ENCODE results near the gene ALMS1.
"Not testable (repeated sequence)": the region's sequence is repeated elsewhere in the genome, so short reads cannot be mapped to it uniquely, and the experiment has no call there.

ALMS1 gene

DNA sequence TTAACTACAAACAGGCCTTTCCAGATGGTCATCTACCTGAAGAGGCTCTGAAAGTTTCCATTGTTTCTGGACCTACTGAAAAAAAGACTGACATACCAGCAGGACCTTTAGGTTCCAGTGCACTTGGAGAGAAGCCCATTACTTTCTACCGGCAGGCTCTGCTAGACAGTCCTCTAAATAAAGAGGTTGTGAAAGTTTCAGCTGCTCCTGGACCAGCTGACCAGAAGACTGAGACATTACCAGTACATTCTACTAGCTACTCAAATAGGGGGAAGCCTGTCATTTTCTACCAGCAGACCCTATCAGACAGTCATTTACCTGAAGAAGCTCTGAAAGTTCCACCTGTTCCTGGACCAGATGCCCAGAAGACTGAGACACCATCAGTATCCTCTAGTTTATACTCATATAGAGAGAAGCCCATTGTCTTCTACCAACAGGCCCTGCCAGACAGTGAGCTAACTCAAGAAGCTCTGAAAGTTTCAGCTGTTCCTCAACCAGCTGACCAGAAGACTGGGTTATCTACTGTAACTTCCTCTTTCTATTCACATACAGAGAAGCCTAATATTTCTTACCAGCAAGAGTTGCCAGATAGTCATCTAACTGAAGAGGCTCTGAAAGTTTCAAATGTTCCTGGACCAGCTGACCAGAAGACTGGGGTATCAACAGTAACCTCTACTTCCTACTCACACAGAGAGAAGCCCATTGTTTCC is 65.8 kb downstream of the ALMS1 start:
- no peak for DNase-seq (ENCODE audit: low spot score)
- H3K4me3 ChIP-seq = no peak overlapping the region
- no peak overlapping the region for H3K27ac ChIP-seq
- TF ChIP-seq, protein P1, sequence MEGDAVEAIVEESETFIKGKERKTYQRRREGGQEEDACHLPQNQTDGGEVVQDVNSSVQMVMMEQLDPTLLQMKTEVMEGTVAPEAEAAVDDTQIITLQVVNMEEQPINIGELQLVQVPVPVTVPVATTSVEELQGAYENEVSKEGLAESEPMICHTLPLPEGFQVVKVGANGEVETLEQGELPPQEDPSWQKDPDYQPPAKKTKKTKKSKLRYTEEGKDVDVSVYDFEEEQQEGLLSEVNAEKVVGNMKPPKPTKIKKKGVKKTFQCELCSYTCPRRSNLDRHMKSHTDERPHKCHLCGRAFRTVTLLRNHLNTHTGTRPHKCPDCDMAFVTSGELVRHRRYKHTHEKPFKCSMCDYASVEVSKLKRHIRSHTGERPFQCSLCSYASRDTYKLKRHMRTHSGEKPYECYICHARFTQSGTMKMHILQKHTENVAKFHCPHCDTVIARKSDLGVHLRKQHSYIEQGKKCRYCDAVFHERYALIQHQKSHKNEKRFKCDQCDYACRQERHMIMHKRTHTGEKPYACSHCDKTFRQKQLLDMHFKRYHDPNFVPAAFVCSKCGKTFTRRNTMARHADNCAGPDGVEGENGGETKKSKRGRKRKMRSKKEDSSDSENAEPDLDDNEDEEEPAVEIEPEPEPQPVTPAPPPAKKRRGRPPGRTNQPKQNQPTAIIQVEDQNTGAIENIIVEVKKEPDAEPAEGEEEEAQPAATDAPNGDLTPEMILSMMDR (IDR thresholded peaks at IDR 0.05) = no peak

DNA sequence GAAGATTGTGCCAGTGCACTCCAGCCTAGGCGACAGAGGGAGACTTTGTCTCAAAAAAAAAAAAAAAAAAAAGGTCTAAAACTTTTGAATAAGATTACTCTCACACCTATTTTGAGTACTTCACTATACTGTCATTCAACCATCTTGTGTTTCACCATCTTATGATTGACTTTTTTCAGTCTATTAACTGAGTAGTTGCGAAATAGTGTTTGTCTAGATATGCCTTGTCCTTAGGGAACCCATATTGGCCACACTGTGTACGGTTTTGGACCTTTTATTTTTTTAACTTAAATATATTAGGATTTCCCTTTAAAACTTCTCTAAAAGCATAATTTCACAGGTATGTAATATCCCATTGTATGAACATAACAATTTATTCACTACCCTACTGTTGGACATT is 72.3 kb downstream of the ALMS1 start:
- DNase-seq (ENCODE audit: low spot score) = no peak
- Histone ChIP-seq H3K27ac (no peak overlapping the region), H3K4me3 (no peak overlapping the region)
- TF ChIP-seq, protein P1 (IDR thresholded peaks at IDR 0.05) = no peak

DNA sequence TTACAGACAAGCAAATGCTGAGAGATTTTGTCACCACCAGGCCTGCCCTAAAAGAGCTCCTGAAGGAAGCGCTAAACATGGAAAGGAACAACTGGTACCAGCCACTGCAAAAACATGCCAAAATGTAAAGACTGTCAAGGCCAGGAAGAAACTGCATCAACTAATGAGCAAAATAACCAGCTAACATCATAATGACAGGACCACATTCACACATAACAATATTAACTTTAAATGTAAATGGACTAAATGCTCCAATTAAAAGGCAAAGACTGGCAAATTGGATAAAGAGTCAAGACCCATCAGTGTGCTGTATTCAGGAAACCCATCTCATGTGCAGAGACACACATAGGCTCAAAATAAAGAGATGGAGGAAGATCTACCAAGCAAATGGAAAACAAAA is 76.8 kb downstream of the ALMS1 start:
- DNase-seq (ENCODE audit: low spot score); H3K4me3 ChIP-seq; H3K27ac ChIP-seq: not testable (repeated sequence)

DNA sequence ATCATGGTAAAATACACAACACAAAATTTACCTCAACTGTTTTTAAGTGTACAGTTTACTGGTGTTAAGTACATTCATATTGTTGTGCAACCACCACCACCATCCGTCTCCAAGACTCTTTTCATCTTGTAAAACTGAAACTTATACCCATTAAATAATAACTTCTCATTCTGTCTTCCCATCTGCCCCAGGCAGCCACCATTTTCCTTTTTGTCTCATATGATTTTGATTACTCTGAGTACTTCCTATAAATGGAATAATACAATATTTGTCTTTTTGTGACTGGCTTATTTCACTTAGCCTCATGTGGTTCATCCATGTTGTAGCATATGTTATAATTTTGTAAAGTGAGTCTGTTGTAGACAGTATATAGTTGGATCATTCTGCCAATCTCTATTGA is 82.7 kb downstream of the ALMS1 start:
- no peak for DNase-seq (ENCODE audit: low spot score)
- TF ChIP-seq, protein P1 (IDR thresholded peaks at IDR 0.05) = no peak
- Histone ChIP-seq H3K4me3 (no peak overlapping the region), H3K27ac (no peak overlapping the region)

DNA sequence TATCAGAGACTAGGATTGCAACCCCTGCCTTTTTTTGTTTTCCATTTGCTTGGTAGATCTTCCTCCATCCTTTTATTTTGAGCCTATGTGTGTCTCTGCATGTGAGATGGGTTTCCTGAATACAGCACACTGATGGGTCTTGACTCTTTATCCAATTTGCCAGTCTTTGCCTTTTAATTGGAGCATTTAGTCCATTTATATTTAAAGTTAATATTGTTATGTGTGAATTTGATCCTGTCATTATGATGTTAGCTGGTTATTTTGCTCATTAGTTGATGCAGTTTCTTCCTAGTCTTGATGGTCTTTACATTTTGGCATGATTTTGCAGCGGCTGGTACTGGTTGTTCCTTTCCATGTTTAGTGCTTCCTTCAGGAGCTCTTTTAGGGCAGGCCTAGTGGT is 98.2 kb downstream of the ALMS1 start:
- DNase-seq (ENCODE audit: low spot score); H3K27ac ChIP-seq; H3K4me3 ChIP-seq: not testable (repeated sequence)

DNA sequence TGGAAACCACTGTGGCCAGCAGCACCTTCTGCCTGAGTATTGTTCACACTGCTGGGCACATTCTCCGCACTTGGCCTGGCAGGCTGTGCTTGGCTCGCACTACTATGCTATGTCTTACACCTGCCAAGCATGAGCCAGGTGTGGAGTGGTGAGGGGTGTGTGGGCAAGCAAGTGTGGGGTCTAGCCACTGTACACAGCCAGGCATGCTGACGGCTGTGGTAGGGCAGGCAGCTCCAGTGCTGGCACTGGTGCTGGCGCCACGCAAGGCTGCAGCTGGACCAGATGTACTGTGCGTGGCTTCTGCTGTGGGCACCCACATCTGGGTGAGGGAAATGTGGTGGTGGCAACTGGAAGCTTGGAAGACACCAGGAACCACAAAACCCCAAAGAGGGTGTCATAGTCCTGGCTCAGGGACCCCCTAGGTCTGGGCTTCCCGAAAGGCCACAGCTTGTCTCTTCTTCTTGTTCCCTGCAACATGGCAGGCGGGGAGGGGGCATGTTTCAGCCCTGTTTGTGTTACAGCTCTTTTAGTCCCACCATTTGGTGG is 101.5 kb downstream of the ALMS1 start:
- no peak for DNase-seq (ENCODE audit: low spot score)
- no peak overlapping the region for H3K4me3 ChIP-seq
- H3K27ac ChIP-seq = no peak overlapping the region
- TF ChIP-seq, protein P1 (IDR thresholded peaks at IDR 0.05) = no peak

DNA sequence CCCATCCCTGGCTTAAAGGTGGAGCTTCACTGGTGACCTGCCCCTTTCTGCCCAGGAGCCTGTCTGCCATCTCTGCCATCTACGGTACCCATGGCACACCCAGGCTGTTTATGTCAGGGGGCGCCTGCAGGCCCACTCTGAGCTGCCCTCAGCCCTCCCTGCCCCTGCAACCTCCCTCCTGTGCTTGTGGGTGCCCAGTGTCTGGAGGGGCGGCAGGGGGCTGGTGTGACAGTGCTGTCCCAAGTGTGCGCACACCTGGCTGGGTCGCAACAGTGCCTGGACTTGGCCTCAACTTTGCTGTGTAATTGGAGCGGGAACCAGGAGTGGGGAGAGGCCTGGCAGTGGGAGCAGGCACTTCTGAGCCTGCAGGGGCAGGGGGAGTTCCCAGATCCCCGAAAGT is 102.4 kb downstream of the ALMS1 start:
- no peak overlapping the region for H3K4me3 ChIP-seq
- H3K27ac ChIP-seq = no peak overlapping the region
- no peak for DNase-seq (ENCODE audit: low spot score)
- TF ChIP-seq, protein P1 (IDR thresholded peaks at IDR 0.05) = no peak

DNA sequence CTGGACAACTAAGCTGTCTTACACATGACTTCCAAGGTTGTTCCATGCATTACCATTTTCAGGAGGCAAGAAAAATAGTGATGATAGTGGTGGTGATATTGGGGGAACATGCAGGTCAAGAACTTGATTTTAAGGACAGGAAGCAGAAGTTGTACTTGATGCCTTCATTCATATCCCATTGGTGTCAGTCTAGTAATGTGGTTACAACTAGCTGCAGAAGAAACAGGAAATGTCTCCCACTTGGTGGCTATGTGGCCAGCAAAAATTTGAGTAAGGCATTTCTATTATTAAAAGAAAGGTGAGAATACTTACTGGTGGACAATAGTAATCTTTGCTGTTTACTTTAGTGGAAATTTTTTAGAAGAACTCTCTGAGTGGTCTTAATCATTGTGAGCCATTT is 103.4 kb downstream of the ALMS1 start:
- Histone ChIP-seq H3K4me3 (no peak overlapping the region), H3K27ac (no peak overlapping the region)
- no peak for DNase-seq (ENCODE audit: low spot score)
- TF ChIP-seq, protein P1 (IDR thresholded peaks at IDR 0.05) = no peak
